GM21576 (cell line): ENCODE results near the gene CRAMP1.

ENCODE experiments used
- ATAC-seq: cut with Tn5 transposase; IDR thresholded peaks from one replicate; pipeline ENCODE4 v1.9.1; 2021; ENCODE audit warnings: mild to moderate bottlenecking, moderate library complexity; ENCODE audit not compliant: unreplicated experiment

Gene CRAMP1

DNA sequence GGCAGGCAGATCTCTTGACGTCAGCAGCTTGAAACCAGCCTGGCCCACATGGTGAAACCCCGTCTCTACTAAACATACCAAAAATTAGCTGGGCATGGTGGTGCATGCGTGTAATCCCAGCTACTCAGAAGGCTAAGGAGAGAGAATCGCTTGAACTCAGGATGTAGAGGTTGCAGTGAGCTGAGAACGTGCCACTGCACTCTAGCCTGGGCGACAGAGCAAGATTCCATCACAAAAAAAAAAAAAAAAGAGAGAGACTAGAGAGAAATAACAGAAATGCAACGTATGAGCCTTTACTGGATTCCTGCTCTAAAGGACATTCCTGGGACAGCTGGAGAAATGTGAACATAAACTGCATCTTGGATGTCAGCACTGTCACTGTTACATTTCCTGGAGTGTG lies 11.1 kb upstream of the CRAMP1 start:
- ATAC-seq, result no peak

- ATAC-seq, result no peak
Measured at GRCh38 chr16:1601489-1601888, 10.7 kb upstream of the CRAMP1 start.

GRCh38 chr16:1602285-1602684 lies 9.9 kb upstream of the CRAMP1 start:
- no peak for ATAC-seq

DNA sequence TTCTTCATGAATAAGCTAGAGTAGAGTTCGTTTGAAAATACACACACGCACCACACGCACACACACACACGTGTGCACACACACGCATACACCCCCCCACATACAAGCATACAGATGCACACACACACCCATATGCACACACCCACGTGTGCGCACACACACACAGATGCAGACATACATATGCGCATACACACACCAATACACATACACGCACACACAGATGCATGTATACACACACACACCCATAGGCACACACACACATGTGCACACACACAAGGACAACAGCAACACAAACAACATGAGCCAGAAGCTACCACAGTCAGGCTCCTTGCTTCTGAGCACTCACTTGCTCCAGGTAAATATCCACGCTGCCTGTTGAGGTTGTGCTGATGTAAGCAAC lies 5.4 kb upstream of the CRAMP1 start:
- ATAC-seq, result no peak

DNA sequence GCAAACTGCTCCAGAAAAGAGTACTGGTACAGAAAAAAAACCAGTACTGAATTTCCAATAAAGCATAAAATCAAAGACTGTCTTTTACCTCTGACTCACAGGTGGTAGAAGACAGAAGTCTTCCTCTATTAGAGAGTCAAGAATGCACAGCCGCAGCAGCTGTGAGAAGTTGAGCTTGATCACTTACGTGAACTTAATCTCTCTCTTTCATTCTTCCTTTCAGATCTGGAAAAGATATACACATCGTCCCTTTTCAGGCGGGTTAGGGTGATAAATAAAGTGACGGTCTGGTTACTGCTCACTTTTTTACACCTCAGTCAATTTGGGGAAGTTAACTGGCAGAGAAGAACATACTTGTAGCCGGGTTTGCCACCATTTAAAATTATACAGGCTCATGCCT lies 4.2 kb upstream of the CRAMP1 start:
- no peak for ATAC-seq

GRCh38 chr16:1610071-1610898 lies 1.9 kb upstream of the CRAMP1 start:
- ATAC-seq, result peak; percentile 38

DNA sequence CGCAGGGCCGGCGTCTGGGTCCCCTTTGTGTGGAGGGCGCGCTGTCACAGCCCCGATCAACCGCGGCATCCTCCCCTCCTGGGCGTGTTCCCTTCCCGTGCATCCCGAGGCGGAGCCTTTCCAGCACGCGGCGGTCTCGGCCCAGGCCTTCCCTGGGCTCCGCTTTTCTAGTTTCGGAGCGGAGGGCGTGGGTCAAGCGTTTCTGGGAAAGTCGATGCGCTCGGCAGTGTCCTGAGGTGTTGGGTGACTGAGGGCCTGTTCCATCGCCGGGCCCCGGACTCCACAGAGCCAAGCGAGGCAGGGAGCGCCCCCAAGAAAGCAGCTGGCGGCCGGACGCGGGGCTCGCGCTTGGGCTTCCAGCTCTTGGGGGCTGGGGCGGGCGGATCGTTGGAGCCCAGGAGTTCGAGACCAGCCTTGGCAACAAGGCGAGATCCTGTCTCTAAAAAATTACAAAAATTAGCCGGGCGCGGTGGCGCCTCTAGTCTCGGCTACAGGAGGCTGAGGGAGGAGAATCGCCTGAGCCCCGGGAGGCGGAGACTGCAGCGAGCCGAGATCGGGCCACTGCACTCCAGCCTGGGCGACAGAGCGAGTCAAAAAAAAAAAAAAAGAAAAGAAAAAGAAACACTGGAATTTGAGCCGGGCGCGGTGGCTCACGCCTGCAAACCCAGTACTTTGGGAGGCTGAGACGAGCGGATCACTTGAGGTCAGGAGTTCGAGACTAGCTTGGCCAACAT lies 1.1 kb upstream of the CRAMP1 start:
- no peak for ATAC-seq

- ATAC-seq, result no peak
Measured at GRCh38 chr16:1613211-1613622, 1.1 kb downstream of the CRAMP1 start.

DNA sequence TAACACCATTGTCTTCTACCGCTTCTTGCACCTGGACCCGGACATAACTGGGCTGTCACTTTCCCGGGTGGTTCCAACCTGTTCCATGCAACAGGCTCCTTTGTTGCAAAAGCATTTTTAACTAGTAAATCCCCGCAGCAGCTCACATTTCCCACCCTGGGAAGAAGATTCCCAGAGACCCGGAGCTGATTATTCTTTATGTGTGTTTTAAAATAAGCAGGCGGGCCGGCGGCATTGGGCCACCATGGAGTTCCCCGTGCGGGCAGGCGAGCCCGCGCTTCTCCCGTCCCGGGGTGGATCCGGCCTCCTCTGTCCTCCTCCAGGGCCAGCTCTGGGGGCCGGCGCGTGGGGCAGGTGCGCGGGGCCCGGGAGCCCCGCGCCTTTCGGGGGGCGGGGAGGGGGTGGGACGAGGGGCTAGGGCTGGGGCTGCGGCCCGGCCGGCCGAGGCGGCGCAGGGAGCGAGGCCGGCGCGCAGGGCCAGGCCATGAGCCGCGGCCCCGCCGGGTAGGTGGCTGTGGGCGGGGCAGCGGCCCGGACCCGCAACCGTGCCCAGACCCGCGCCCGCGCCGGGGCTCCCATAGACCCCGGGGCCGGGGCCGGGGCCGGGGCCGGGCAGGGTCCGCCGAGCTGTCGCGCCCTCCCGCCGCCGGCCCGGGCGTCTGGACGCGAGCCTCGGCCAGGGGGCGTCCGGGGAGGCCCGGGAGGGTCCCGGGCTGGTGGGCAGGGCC lies 1.7 kb downstream of the CRAMP1 start:
- ATAC-seq, result no peak

- ATAC-seq, result no peak
Measured at GRCh38 chr16:1614456-1615102, 2.4 kb downstream of the CRAMP1 start.

DNA sequence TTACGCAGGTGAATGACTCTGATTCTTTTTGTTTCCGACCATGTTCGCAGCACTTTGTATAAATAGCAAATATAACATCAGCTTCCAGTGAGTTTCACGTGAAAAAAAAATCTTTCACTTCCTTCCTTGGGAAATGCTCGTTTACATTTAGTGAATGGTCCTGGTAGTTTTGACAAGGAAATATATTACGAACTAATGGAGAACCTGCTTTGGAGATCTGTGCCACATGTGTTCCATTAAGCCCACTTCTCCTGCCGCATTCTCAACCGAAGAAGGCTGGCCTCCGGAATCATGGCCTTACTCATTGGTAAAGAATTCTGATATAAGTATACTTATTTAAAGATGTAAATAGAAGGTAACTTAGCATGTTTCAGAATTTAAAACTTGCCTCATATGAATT lies 3.6 kb downstream of the CRAMP1 start:
- no peak for ATAC-seq

- no peak for ATAC-seq
Measured at GRCh38 chr16:1619976-1620375, 7.8 kb downstream of the CRAMP1 start.

- ATAC-seq, result no peak
Measured at GRCh38 chr16:1620391-1620790, 8.2 kb downstream of the CRAMP1 start.

- no peak for ATAC-seq
Measured at GRCh38 chr16:1621851-1622250, 9.7 kb downstream of the CRAMP1 start.

GRCh38 chr16:1626327-1626726 lies 14.2 kb downstream of the CRAMP1 start:
- no peak for ATAC-seq

- no peak for ATAC-seq
Measured at GRCh38 chr16:1626776-1627175, 14.6 kb downstream of the CRAMP1 start.

DNA sequence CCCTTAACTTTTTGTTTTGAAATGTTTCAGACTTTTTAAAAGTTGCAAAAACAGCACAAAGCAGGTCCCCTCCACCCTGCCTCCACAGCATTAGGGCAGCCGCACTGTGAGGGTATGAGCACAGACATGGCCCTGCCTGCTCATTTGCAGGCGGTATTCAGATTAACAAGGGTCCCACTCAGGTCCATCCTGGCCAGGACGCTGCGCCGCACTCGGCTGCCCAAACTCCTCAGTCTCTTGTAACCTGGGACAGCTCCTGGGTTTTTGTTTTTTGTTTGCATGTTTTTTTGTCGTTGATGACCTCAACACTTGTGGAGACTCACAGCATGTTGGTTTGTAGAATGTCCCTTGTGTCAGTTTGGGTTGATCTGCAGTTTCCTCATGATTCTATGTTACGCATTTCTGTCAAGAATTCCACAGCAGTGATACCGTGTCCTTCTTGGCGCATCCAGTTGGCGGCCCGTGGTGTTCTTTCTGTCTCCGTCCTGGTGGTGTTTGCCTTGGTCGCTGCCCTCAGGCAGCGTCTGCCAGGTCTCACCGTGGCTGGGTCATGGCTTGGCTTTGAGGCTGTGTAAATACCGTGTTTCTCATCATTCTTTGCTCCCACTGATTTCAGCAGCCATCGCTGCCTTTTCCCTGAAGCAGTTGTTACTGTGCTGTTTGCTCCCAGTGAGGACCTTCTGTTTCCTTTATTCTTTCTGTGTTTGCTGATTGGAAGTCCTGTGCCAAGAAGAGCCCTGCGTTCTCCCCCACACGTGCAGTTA lies 18.5 kb downstream of the CRAMP1 start:
- no peak for ATAC-seq

- no peak for ATAC-seq
Measured at GRCh38 chr16:1631230-1631629, 19.1 kb downstream of the CRAMP1 start.

DNA sequence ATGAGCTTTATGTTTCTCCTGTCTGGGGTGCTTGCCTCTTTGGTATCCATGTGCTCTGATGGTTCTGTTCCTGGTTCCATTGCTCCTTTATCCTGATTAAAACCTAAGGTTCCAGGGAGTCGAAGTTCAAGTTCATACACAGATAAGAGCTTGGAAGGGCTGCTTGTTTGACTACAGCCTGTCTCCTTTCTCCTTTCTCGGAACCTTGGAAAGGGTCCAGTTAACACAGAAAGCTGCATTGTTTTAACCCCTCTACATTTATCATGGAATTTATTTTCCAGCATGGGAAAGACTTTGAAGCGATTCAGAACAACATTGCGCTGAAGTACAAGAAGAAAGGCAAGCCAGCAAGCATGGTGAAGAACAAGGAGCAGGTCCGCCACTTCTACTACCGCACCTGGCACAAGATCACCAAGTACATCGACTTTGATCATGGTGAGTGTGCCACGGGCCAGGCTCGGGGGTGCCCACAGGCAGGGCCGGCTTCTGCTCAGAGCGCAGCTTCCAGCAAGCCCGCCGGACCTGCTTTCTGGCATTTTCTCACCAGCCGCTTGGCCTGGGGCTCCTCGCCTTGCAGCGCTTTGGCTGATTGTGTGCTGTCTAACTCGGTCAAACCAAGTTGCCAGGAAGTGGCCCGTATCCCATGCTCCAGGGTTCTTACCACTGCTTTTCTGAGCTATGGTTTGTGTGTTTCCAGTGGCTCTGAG lies 19.9 kb downstream of the CRAMP1 start:
- ATAC-seq, result no peak

- ATAC-seq, result no peak
Measured at GRCh38 chr16:1632638-1632970, 20.4 kb downstream of the CRAMP1 start.
